Hepatocyte (in vitro differentiated cells): ENCODE data around the gene CSKMT.
"Not testable (repeated sequence)": the region's sequence is repeated elsewhere in the genome, so short reads cannot be mapped to it uniquely, and the experiment has no call there.

ENCODE experiments used
- CTCF ChIP-seq: fragments of 200-600 bp; sonication (generic); IDR thresholded peaks from 2 replicates; pipeline ENCODE4 v1.5.1; 2016; ENCODE audit warnings: antibody characterized with exemption, mild to moderate bottlenecking; ENCODE audit not compliant: poor library complexity
- EZH2 ChIP-seq: fragments of 200-600 bp; sonication (generic); IDR thresholded peaks from 2 replicates; pipeline ENCODE4 v1.6.1; 2016; ENCODE audit warnings: antibody characterized with exemption, mild to moderate bottlenecking, borderline replicate concordance
- EZH2phosphoT487 ChIP-seq: fragments of 200-600 bp; sonication (generic); IDR thresholded peaks from one replicate; pipeline ENCODE4 v1.6.1; 2018; ENCODE audit warnings: antibody characterized with exemption, mild to moderate bottlenecking, low read depth, moderate library complexity; ENCODE audit not compliant: unreplicated experiment, severe bottlenecking

DNA sequence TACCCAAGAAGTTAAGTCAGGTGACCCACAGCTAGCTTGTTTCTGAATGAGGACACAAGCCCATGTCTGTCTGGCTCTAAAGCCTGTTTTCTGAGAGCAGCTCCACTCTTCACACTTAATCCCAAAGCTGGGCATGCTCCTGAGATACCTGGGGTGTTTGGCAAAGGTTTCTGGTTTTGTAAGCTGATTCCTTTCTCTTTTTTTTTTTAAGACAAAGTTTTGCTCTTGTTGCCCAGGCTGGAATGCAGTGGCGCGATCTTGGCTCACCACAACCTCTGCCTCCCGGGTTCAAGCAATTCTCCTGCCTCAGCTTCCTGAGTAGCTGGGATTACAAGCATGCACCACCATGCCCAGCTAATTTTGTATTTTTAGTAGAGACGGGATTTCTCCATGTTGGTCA, 28.5 kb downstream of the CSKMT start:
- TF ChIP-seq CTCF, EZH2, EZH2phosphoT487: not testable (repeated sequence)
